NCI-H1105 (cell line): ENCODE measurements around the gene TMEM236.

Experiments used
- DNase-seq: peaks from one replicate; lab custom pipeline; 2025; lab: John Stamatoyannopoulos, UW

TMEM236 gene

DNA sequence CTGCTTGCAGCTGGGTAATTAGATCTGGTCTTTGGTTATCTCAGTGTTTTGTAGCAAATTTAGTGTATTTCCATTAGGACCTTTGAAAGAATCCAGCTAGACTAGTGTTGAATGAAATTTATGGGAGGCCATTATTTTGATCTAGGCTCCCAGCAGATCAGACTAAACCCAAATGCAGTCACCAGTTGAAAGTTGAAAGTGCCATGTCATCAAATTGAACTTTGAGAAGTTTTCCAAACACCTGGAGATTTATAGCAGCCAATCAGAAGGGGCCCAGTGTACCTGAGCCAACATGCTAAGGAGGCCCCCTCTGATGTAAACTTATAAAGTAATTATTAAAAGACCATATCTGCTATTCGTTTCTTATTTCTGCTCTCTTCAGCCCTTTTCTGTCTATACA is 11.3 kb upstream of the TMEM236 start:
- DNase-seq: no peak

DNA sequence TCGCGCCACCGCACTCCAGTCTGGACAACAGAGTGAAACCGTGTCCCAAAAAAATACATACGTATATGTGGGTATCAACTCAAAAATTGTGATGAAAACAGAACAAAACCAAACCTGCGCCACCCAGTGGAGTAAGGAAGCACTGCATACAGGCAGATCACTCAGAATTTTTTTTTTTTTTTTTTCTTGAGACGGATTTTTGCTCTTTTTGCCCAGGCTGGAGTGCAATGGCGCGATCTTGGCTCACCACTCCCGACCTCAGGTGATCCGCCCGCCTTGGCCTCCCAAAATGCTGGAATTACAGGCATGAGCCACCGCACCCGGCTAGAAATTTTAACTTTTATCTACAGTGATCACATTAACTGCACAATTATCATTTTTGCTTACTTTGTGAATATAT is 9.1 kb upstream of the TMEM236 start:
- peak; percentile 6 for DNase-seq

DNA sequence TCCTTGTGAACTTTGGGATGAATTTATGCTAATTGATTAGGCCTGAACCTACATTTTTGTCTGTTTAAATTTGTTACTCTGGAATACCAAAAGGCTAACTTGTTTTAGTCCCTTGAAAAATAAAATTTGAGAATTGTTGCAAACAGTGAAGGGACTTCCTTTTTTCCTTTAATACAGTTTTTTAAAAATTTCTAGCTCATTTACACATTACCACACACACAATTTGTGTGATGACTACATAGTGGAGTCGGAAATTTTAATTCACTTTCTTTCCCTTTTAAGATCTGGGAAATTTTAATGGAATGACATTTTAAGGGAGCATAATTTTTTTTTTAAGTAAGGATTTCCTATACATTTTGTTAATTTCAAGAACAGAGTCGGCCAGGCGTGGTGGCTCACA is 8.6 kb upstream of the TMEM236 start:
- DNase-seq: no peak

GRCh38 chr10:17744341-17744861 is 7.6 kb upstream of the TMEM236 start:
- no peak for DNase-seq

DNA sequence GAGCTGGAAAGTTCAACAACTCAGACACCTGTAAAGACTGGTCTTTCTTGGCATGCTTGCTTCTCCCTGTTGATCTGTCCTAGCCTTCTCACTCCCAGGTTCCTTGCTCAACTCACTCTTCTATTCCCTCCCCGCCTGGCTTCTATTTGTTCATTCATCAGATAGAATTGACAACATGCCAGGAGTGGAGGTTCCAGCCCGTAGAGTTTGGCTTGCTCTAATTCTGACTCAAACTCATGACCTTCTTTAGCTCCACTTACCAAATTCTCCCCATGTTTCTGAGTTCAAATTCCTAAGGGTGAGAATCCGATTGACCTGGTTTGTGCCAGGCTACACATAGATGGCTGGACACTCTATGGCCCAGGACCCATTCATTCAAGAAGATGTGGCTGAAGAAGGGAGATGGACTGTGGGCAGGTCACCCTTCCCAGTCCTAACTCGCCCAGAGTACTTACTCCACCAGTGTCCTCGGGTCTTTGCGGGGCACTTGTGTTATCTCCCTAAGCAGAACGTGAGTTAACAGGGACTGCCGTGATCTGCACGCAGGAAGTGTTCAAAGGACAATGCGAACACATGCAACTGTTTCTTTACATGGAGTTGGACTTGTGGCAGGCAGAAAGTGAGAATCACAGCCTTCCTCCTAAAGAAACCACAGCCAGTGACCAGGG is 4.0 kb upstream of the TMEM236 start:
- no peak for DNase-seq

DNA sequence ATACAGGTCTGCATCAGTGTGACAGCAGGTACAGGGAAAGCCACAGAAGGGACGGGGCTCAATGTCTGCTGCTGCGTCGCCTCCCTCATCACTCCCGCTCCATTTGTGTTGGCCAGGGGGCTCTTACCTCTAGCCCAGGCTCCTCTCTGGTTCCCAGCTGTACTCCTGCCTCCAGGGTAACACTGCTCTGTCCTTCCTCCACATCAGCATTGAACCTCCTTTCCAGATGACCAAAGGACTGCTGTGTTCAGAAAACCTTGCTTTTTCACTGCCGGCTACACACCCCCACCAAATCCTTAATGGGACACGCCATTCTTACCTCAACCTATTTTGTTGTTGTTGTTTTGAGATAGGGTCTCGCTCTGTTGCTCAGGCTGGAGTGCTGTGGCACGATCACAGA is 2.1 kb upstream of the TMEM236 start:
- DNase-seq: no peak

DNA sequence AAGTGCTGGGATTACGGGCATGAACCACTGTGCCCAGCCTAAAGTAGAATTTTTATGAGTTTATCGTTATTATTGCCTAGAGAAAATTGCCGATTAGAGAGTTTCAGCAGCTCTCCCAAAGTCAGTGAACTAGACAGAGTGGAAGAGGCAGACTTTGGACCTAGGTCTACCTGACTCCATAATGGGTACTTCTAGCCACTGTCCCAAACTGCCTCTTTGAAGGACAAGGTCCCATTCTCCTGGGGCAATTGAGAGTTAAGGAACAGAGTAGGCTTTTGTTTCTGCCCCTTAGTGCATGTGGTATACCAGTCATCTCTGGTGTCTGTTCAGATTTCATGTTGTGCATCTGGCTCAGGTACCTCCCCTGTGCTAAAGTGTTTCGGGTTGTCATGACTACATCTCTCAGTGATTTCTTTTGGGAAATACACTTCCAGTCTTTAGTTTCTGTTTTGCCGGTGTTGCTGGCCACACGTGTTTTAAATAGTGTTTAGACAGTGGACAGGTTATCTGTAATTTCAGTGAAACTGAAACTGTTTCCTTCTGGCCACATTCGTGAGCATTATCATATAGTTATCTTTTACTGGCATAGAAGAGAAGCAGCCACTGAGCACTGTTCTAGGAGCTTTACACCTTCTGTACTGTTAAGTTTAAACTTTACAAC is 4.7 kb downstream of the TMEM236 start:
- DNase-seq: no peak

DNA sequence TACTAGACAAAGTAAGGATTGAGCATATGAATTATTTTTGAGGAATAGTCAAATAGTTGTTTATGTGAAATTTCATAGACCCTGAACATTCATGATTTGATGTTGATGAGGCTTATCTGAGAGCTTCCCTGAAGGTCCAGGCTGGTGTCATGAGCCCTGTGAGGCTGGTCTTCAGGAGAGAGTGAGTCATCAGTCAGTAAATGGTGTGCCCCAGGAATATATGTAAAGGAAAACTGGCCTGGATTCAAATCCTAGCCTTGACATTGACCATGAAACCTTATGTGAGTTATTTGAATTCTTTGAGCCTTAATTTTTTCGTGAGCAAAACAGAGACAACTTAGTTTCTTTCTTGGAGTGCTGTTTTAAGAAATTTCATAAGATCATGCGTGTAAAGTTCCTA is 6.2 kb downstream of the TMEM236 start:
- DNase-seq: no peak

- no peak for DNase-seq
Measured at GRCh38 chr10:17758896-17759295, 6.9 kb downstream of the TMEM236 start.

DNA sequence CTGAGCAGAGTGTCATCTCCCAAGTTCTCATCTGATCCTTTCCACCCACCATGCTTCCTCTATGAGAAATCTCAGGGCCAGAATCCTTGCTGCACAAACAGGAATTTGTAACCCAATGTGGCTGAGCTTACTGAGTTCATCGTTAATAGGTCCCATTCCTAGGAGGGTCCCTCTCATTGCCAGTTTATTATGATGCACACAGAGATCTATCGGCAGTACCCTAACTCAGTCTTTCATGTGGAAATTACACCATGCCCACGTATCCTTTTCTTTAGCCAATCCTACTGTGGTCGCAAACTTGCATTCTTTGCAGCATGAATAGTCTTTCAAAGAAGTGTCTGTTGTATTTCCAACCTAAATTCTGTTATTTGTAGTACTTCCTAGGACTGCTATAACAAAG is 12.1 kb downstream of the TMEM236 start:
- DNase-seq: no peak

GRCh38 chr10:17765602-17766001 is 13.6 kb downstream of the TMEM236 start:
- DNase-seq: no peak

- no peak for DNase-seq
Measured at GRCh38 chr10:17766731-17767130, 14.7 kb downstream of the TMEM236 start.

- no peak for DNase-seq
Measured at GRCh38 chr10:17768496-17768895, 16.5 kb downstream of the TMEM236 start.

DNA sequence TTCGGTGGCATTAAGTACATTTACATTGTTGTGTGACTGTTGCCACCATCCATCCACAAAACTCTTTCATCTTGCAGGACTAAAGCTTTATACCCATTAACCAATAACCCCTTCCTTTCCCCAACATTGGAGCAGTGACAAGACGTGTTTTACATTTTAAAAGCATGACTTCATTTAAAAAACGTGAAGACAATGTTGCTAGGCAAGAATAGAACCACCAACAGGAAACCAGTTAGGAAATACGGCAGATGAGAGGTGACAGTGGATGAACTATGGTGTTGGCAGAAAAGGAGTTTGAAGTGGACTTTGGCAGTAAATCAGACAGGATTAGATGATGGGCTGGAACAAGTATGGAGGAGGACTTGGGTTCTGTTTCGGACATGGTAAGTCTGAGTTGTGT is 17.0 kb downstream of the TMEM236 start:
- no peak for DNase-seq

DNA sequence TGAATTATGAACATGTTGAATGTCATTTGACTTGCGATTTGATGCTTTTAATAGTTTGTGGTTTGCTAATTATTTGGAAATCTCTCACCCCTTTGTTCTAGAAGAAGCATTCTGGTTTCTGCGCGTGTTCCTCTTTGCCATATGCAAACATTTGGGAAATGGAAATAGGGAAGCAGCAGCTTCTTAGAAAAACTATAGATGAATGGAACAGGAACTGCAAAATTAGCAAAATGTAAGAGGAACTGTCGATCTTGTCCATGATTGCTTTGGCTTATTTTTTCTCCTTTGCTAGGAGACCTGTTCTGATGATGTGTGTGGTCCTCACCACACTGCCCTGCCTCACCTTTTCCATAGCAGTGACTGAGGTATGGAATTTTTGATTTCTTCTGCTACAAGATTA is 19.0 kb downstream of the TMEM236 start:
- no peak for DNase-seq

DNA sequence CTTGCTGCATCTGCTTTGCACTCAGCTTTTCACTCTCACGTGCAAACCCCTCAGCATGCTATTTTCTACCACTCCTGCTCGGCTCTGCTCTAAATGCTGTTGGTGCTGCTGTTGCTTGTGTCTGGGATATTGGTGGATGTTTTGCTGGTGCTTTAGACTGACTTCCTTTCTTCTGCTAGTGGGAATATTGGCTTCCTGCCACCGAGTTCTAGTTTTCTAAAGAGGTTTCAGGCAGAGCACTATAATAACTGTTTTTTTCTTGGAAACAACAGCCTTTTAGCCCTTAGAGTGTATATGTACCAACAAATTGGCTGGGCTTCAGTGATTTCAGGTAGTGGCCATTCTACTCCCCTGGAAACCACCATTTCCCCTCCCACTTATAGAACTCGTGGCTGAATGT is 27.8 kb downstream of the TMEM236 start:
- DNase-seq: no peak

GRCh38 chr10:17780727-17781126 is 28.7 kb downstream of the TMEM236 start:
- no peak for DNase-seq

DNA sequence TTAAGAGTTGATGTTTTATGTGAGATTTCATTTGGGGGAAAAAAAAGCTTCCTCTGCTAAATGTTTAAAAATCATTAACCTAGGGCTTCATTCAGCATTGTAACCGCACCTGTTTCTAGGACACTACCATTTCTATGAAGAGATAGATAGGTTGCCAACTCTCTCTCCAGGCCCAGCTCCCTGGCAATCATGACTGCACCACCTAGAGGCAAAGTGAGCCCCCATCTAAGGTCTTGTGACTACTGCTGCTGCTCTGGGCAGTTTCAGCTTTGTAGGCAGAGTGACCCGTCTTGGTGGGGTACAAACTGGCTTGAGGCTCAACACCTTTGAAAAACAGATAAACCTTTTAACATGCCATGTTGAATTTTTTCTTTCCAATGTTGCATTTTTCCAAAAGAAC is 29.9 kb downstream of the TMEM236 start:
- DNase-seq: no peak

DNA sequence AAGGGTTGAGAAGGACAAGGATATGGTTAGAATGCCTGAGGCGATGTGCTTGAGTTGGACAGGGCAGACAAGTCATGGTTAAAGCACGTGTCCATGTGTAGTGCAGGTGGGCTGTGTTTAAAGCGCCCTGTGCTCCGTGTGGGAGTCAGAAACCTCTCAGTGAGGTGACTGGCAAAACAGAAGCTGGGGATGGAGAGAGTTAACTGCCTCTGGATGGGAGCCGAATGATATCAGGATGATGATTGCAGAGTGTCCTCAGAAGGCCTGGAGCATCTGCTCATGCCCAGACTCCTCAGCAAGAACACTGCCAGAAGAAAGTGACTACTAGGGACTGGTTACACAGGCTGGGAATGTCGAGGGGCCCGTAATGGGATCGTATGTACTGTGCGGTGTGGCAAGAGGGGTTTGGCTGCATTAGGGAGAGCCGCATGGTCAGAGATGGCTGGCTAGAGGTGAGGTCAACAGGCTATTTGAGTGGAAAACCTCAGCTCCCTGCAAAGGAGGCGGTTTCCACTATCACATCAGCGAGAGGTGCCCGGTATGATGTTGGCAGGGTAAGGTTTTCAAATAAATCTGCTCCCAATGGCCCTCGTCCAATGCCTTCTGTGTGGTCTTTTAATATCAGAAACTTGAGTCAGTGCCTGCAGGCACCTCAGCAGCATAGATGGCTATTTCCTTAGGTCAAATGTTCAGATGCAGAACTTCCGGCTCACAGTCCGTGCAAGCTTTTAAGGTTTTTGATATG is 31.1 kb downstream of the TMEM236 start:
- no peak for DNase-seq

- DNase-seq: no peak
Measured at GRCh38 chr10:17783751-17784150, 31.8 kb downstream of the TMEM236 start.

DNA sequence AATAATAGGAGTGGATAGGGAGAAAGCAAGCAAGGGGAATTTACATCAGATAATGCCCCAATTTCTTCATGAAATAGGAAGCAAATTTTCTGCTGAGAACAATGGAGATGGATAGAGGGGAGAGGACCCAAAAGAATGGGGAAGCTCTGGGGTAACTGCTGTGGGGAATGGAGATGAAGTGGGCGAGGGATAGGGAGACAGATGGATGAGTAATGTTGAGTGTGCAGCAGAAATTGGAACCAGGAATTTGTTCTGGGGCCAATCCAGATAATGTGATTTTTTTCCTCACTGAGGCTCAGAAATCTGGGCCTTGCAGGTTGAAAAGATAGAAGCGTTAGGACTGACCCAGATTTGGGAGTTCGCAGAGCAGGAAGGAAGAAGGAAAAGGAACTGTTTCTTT is 32.7 kb downstream of the TMEM236 start:
- no peak for DNase-seq

DNA sequence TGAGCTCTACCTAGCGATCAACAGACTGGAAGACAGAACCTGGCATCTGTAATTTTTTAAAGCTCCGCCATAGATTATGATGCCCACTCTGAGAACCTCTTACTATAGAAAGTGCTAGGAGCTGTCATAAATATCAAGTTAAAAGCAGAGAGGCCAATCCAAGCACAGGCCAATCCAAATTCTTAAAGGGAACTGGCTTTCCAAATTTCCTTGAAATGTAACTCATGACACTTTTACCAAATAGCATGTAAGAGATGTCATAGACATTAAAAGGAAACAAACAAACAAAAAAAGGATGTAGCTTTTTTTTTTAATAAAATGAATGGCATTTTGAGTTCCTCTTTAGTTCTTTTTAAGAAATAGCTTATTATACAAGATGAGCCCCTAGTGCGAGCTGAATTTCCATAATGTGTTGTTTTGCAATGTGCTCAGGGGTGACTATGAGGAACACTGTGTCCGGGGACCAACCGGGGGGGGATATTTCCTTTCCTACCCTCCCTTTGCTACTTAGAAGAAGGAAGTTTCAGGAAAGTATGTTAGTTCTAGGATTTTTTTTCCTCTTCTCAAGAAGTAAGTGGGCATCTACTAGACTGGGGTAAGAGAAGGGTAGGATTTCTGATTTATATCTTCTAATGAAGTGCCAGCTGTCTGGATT is 33.4 kb downstream of the TMEM236 start:
- DNase-seq: no peak
